ENCODE results near the gene KMT5C.

DNA sequence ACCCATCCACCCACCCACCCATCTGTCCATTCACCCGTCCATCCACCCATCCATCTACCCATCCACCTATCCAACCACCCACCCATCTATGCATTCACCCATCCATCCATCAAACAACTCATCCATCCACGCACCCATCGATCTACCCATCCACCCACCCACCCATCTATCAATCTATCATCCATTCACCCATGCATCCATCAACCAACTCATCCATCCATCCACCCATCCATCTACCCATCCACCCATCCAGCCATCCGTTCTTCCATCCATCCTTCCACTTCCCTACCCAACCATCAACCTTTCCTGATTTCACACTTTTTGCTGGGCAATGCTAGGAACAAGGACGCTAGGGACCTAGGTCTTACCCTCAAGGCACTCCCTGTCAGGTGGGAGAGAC lies 42.3 kb downstream of the KMT5C start:
- TF ChIP-seq, protein P1, sequence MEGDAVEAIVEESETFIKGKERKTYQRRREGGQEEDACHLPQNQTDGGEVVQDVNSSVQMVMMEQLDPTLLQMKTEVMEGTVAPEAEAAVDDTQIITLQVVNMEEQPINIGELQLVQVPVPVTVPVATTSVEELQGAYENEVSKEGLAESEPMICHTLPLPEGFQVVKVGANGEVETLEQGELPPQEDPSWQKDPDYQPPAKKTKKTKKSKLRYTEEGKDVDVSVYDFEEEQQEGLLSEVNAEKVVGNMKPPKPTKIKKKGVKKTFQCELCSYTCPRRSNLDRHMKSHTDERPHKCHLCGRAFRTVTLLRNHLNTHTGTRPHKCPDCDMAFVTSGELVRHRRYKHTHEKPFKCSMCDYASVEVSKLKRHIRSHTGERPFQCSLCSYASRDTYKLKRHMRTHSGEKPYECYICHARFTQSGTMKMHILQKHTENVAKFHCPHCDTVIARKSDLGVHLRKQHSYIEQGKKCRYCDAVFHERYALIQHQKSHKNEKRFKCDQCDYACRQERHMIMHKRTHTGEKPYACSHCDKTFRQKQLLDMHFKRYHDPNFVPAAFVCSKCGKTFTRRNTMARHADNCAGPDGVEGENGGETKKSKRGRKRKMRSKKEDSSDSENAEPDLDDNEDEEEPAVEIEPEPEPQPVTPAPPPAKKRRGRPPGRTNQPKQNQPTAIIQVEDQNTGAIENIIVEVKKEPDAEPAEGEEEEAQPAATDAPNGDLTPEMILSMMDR (IDR thresholded peaks at IDR 0.05), result no peak
- TF ChIP-seq POLR2A (IDR thresholded peaks at IDR 0.05) (no peak), POLR2AphosphoS5 (IDR thresholded peaks at IDR 0.05) (no peak)
